Dermis microvascular lymphatic vessel endothelial cell (primary cell): Measurements from ENCODE around the gene ANKRD12. TPM values are rescaled to one million over a fixed set of nuclear protein-coding genes. Genes with fewer than 3 reads are reported as not detected.
"Not testable (repeated sequence)": the region's sequence is repeated elsewhere in the genome, so short reads cannot be mapped to it uniquely, and the experiment has no call there.

Experiments used
- DNase-seq, 2 donors: peaks; one replicate each; pipeline versions ENCODE4 v3.0.0 to v3.0.0-alpha.2; 2010; ENCODE audit warnings: low read depth in 2 of 2
- total RNA-seq: library from RNA; depleted of rRNA; stranded (reverse); fragments of >200 nt; gene quantifications from 2 replicates; pipeline ENCODE4 v1.2.1, GENCODE V29; 2014

The ANKRD12 gene
- total RNA-seq, 1 donor from 2014 or later = 14.0 TPM

GRCh38 chr18:9232977-9233376 is 96.4 kb downstream of the ANKRD12 start:
- DNase-seq = no peak

GRCh38 chr18:9233771-9234440 is 97.3 kb downstream of the ANKRD12 start:
- DNase-seq = no peak

- DNase-seq = no peak
These were observed 97.9 kb downstream of the ANKRD12 start for GRCh38 chr18:9234528-9234927.

GRCh38 chr18:9237981-9238380 is 101.4 kb downstream of the ANKRD12 start:
- no peak for DNase-seq

GRCh38 chr18:9239720-9240119 is 103.1 kb downstream of the ANKRD12 start:
- no peak for DNase-seq

GRCh38 chr18:9240270-9240669 is 103.7 kb downstream of the ANKRD12 start:
- no peak for DNase-seq

- DNase-seq = no peak
These were observed 106.4 kb downstream of the ANKRD12 start for GRCh38 chr18:9243029-9243428.

GRCh38 chr18:9244376-9244775 is 107.8 kb downstream of the ANKRD12 start:
- DNase-seq = no peak

- DNase-seq = no peak
These were observed 112.1 kb downstream of the ANKRD12 start for GRCh38 chr18:9248661-9249060.

- no peak for DNase-seq
These were observed 112.7 kb downstream of the ANKRD12 start for GRCh38 chr18:9249254-9249653.

GRCh38 chr18:9259173-9259572 is 122.6 kb downstream of the ANKRD12 start:
- no peak for DNase-seq

GRCh38 chr18:9260388-9261380 is 124.1 kb downstream of the ANKRD12 start:
- DNase-seq = no peak

GRCh38 chr18:9263264-9263663 is 126.7 kb downstream of the ANKRD12 start:
- DNase-seq = no peak

- not testable (repeated sequence) for DNase-seq
These were observed 128.2 kb downstream of the ANKRD12 start for GRCh38 chr18:9264797-9265196.

- DNase-seq = no peak
These were observed 136.6 kb downstream of the ANKRD12 start for GRCh38 chr18:9273221-9273620.

- no peak for DNase-seq
These were observed 139.3 kb downstream of the ANKRD12 start for GRCh38 chr18:9275890-9276289.

- DNase-seq = no peak
These were observed 141.4 kb downstream of the ANKRD12 start for GRCh38 chr18:9278028-9278427.

- DNase-seq = no peak
These were observed 144.3 kb downstream of the ANKRD12 start for GRCh38 chr18:9280849-9281248.

GRCh38 chr18:9281780-9282179 is 145.2 kb downstream of the ANKRD12 start:
- no peak for DNase-seq

- DNase-seq = no peak
These were observed 147.2 kb downstream of the ANKRD12 start for GRCh38 chr18:9283791-9284190.

- DNase-seq = no peak
These were observed 149.0 kb downstream of the ANKRD12 start for GRCh38 chr18:9285604-9286003.

GRCh38 chr18:9287036-9287435 is 150.5 kb downstream of the ANKRD12 start:
- DNase-seq = peak in 1 of 2 donors; percentile 12

- DNase-seq = no peak
These were observed 153.1 kb downstream of the ANKRD12 start for GRCh38 chr18:9289698-9290097.
